ENCODE measurements around the gene VSX2.

VSX2 gene

DNA sequence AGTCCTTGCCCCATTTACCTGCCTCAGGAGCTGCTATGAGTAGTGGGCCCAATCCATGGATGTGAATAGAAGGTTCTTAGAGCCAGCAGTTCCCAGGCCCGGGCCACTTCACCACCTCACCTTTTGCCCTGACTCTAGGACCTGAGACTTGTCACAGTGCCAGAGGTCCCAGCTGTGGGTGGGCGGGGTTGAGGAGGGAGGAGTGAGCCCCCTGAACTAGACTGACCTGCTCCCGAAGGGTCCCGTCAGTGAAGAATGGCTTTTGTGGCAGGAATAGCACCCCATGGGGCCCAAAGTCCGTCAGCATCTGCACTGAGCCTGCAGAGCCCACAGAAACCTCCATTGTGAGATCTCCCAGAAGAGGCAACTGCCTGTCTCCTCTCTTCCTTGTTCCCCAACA is 50.6 kb downstream of the VSX2 start:
- Histone ChIP-seq H3K9me3 (ENCODE audit: insufficient read depth, low read depth, low read length) (no peaks in the 10 kb centered on the region), H3K27ac (ENCODE audit: low read depth, low read length) (peak overlapping the region; percentile 45; the same call in 1 of the 2 replicates), H3K4me3 (ENCODE audit: low read length) (no peak overlapping the region), H3K4me1 (ENCODE audit: insufficient read depth, low read length) (no peaks in the 10 kb centered on the region), H3K27me3 (ENCODE audit: insufficient read depth, low read length) (no peaks in the 10 kb centered on the region), H3K36me3 (ENCODE audit: insufficient read depth, low read length) (peaks cover 91% of the 10 kb centered on the region), H3K9ac (ENCODE audit: low read depth, low read length) (no peak overlapping the region)
- WGBS: 93% methylated on average over 5 of the region's 5 CpGs

GRCh38 chr14:74290415-74290814 is 51.2 kb downstream of the VSX2 start:
- Histone ChIP-seq H3K4me3 (ENCODE audit: low read length) (no peak overlapping the region), H3K27me3 (ENCODE audit: insufficient read depth, low read length) (no peaks in the 10 kb centered on the region), H3K9ac (ENCODE audit: low read depth, low read length) (no peak overlapping the region), H3K9me3 (ENCODE audit: insufficient read depth, low read depth, low read length) (no peaks in the 10 kb centered on the region), H3K4me1 (ENCODE audit: insufficient read depth, low read length) (no peaks in the 10 kb centered on the region), H3K36me3 (ENCODE audit: insufficient read depth, low read length) (peaks cover 91% of the 10 kb centered on the region), H3K27ac (ENCODE audit: low read depth, low read length) (no peak overlapping the region; the same call in 1 of the 2 replicates)
- 77% methylated on average over 7 of the region's 7 CpGs for WGBS

DNA sequence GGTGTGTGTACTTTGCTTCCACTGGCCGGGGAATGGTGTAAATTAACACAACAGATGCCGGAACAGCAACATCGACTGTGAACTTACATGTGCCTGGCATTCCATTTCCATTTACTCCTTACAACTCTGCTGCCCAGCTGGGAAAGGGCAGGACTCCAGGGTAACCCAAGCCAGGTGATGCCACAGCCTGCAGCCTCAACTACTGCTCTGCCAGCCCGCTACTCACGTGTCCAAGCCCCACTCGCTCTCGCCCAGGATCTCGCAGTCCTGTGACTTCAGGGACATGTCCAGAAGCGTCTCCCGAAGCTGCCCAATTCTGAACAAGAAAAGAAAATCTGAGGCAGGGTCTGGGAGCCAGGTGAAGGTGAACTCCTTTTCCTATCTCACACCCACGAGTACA is 52.8 kb downstream of the VSX2 start:
- no peak overlapping the region for H3K27ac ChIP-seq (ENCODE audit: low read depth, low read length)
- 94% methylated on average over 11 of the region's 11 CpGs for WGBS
- H3K36me3 ChIP-seq (ENCODE audit: insufficient read depth, low read length): peaks cover 91% of the 10 kb centered on the region

DNA sequence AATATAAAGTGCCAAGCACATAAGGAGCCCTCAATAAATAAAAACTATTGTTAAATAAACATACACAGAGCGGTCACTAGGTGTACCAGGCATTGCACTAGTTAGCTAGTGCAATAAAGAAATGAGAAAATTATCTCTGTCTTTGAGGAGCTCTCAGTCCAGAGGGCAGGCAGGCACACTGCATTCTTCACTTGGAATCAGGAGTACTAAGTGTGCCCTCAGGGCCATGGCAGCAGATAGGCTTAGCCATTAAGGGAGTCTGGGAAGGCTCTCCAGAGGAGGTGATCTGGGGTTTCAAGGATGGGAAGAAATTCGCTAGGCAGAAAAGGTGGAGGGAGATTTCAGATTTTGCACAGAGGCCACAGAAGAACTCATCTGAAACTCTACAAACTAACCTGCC is 54.4 kb downstream of the VSX2 start:
- H3K4me1 ChIP-seq (ENCODE audit: insufficient read depth, low read length): no peaks in the 10 kb centered on the region
- H3K36me3 ChIP-seq (ENCODE audit: insufficient read depth, low read length): peaks cover 90% of the 10 kb centered on the region
- H3K9ac ChIP-seq (ENCODE audit: low read depth, low read length): no peak overlapping the region
- H3K4me3 ChIP-seq (ENCODE audit: low read length): no peak overlapping the region
- no peak overlapping the region for H3K27ac ChIP-seq (ENCODE audit: low read depth, low read length)
- H3K27me3 ChIP-seq (ENCODE audit: insufficient read depth, low read length): no peaks in the 10 kb centered on the region
- no peaks in the 10 kb centered on the region for H3K9me3 ChIP-seq (ENCODE audit: insufficient read depth, low read depth, low read length)
- 94% methylated on average over 2 of the region's 2 CpGs for WGBS

More for the DNA sequence above, 52.8 kb downstream of the VSX2 start:
- no peaks in the 10 kb centered on the region for H3K4me1 ChIP-seq (ENCODE audit: insufficient read depth, low read length)
- H3K9ac ChIP-seq (ENCODE audit: low read depth, low read length): no peak overlapping the region
- no peak overlapping the region for H3K4me3 ChIP-seq (ENCODE audit: low read length)
- H3K27me3 ChIP-seq (ENCODE audit: insufficient read depth, low read length): no peaks in the 10 kb centered on the region
- no peaks in the 10 kb centered on the region for H3K9me3 ChIP-seq (ENCODE audit: insufficient read depth, low read depth, low read length)

GRCh38 chr14:74296037-74296467 is 56.8 kb downstream of the VSX2 start:
- Histone ChIP-seq H3K4me3 (ENCODE audit: low read length) (no peak overlapping the region), H3K4me1 (ENCODE audit: insufficient read depth, low read length) (0 out of 2 replicates have a peak, but pooled peaks cover 9% of the 10 kb centered on the region), H3K36me3 (ENCODE audit: insufficient read depth, low read length) (peaks cover 84% of the 10 kb centered on the region), H3K9ac (ENCODE audit: low read depth, low read length) (no peak overlapping the region), H3K9me3 (ENCODE audit: insufficient read depth, low read depth, low read length) (no peaks in the 10 kb centered on the region), H3K27me3 (ENCODE audit: insufficient read depth, low read length) (no peaks in the 10 kb centered on the region), H3K27ac (ENCODE audit: low read depth, low read length) (no peak overlapping the region)
- 94% methylated on average over 9 of the region's 9 CpGs for WGBS

GRCh38 chr14:74297986-74298385 is 58.7 kb downstream of the VSX2 start:
- Histone ChIP-seq H3K4me3 (ENCODE audit: low read length) (no peak overlapping the region), H3K27ac (ENCODE audit: low read depth, low read length) (no peak overlapping the region), H3K9ac (ENCODE audit: low read depth, low read length) (no peak overlapping the region), H3K27me3 (ENCODE audit: insufficient read depth, low read length) (no peaks in the 10 kb centered on the region), H3K9me3 (ENCODE audit: insufficient read depth, low read depth, low read length) (no peaks in the 10 kb centered on the region), H3K36me3 (ENCODE audit: insufficient read depth, low read length) (peaks cover 65% of the 10 kb centered on the region), H3K4me1 (ENCODE audit: insufficient read depth, low read length) (0 out of 2 replicates have a peak, but pooled peaks cover 9% of the 10 kb centered on the region)
- WGBS: 94% methylated on average over 10 of the region's 10 CpGs

- H3K27ac ChIP-seq (ENCODE audit: low read depth, low read length): peak overlapping the region; percentile 60; the same call in 1 of the 2 replicates
- peaks cover 56% of the 10 kb centered on the region for H3K36me3 ChIP-seq (ENCODE audit: insufficient read depth, low read length)
- H3K9ac ChIP-seq (ENCODE audit: low read depth, low read length): no peak overlapping the region; the same call in 1 of the 2 replicates
- WGBS: 66% methylated on average over 10 of the region's 10 CpGs
- no peaks in the 10 kb centered on the region for H3K27me3 ChIP-seq (ENCODE audit: insufficient read depth, low read length)
- no peak overlapping the region for H3K4me3 ChIP-seq (ENCODE audit: low read length)
- H3K9me3 ChIP-seq (ENCODE audit: insufficient read depth, low read depth, low read length): no peaks in the 10 kb centered on the region
- H3K4me1 ChIP-seq (ENCODE audit: insufficient read depth, low read length): 0 out of 2 replicates have a peak, but pooled peaks cover 9% of the 10 kb centered on the region
Measured at GRCh38 chr14:74299061-74299545, 59.9 kb downstream of the VSX2 start.

GRCh38 chr14:74301594-74302151 is 62.4 kb downstream of the VSX2 start:
- Histone ChIP-seq H3K9ac (ENCODE audit: low read depth, low read length) (peak overlapping the region; percentile 91), H3K27me3 (ENCODE audit: insufficient read depth, low read length) (no peaks in the 10 kb centered on the region), H3K4me1 (ENCODE audit: insufficient read depth, low read length) (0 out of 2 replicates have a peak, but pooled peaks cover 9% of the 10 kb centered on the region), H3K27ac (ENCODE audit: low read depth, low read length) (peak overlapping the region; percentile 84), H3K36me3 (ENCODE audit: insufficient read depth, low read length) (peaks cover 32% of the 10 kb centered on the region), H3K9me3 (ENCODE audit: insufficient read depth, low read depth, low read length) (no peaks in the 10 kb centered on the region), H3K4me3 (ENCODE audit: low read length) (peak overlapping the region; percentile 95)
- 16% methylated on average over 20 of the region's 22 CpGs for WGBS

GRCh38 chr14:74302152-74302628 is 62.9 kb downstream of the VSX2 start:
- Histone ChIP-seq H3K4me1 (ENCODE audit: insufficient read depth, low read length) (0 out of 2 replicates have a peak, but pooled peaks cover 9% of the 10 kb centered on the region), H3K27ac (ENCODE audit: low read depth, low read length) (peak overlapping the region; percentile 84), H3K27me3 (ENCODE audit: insufficient read depth, low read length) (no peaks in the 10 kb centered on the region), H3K4me3 (ENCODE audit: low read length) (peak overlapping the region; percentile 95), H3K36me3 (ENCODE audit: insufficient read depth, low read length) (peaks cover 27% of the 10 kb centered on the region), H3K9ac (ENCODE audit: low read depth, low read length) (peak overlapping the region; percentile 91), H3K9me3 (ENCODE audit: insufficient read depth, low read depth, low read length) (no peaks in the 10 kb centered on the region)
- WGBS: 0% methylated on average over 4 of the region's 6 CpGs

GRCh38 chr14:74302634-74303569 is 63.7 kb downstream of the VSX2 start, which contains the start of gene ABCD4:
Gene ABCD4, minus strand, starts transcription at chr14:74302934. Its CDS starts 22 bp downstream, at chr14:74302912.
- whole genome bisulfite sequencing: 16% methylated on average over 60 of the region's 61 CpGs
- Histone ChIP-seq H3K36me3 (ENCODE audit: insufficient read depth, low read length) (peaks cover 20% of the 10 kb centered on the region), H3K4me1 (ENCODE audit: insufficient read depth, low read length) (0 out of 2 replicates have a peak, but pooled peaks cover 9% of the 10 kb centered on the region), H3K27me3 (ENCODE audit: insufficient read depth, low read length) (no peaks in the 10 kb centered on the region), H3K9ac (ENCODE audit: low read depth, low read length) (peak within 1 kb of the TSS; percentile 91), H3K4me3 (ENCODE audit: low read length) (peak within 1 kb of the TSS; percentile 95), H3K27ac (ENCODE audit: low read depth, low read length) (peak within 1 kb of the TSS; percentile 84), H3K9me3 (ENCODE audit: insufficient read depth, low read depth, low read length) (no peaks in the 10 kb centered on the region)

DNA sequence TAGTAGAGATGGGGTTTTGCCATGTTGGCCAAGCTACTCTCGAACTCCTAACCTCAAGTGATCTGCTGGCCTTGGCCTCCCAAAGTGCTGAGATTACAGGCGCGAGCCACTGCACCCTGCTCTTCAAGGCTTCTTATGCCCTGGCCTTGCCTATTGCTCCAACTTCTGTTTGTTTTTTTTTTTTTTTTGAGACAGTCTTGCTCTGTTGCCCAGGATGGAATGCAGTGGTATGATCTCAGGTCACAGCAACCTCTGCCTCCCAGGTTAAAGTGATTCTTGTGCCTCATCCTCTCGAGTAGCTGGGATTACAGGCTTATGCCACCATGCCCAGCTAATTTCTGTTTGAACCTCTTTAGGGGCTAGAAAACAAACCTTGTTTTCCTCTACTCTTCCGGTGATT is 69.4 kb downstream of the VSX2 start:
- H3K9ac ChIP-seq (ENCODE audit: low read depth, low read length): no peak overlapping the region

More for the DNA sequence above, 69.4 kb downstream of the VSX2 start:
- WGBS: 91% methylated on average over 5 of the region's 5 CpGs
- H3K27ac ChIP-seq (ENCODE audit: low read depth, low read length): no peak overlapping the region
- no peaks in the 10 kb centered on the region for H3K9me3 ChIP-seq (ENCODE audit: insufficient read depth, low read depth, low read length)
- no peak overlapping the region for H3K4me3 ChIP-seq (ENCODE audit: low read length)
- H3K27me3 ChIP-seq (ENCODE audit: insufficient read depth, low read length): no peaks in the 10 kb centered on the region
- H3K36me3 ChIP-seq (ENCODE audit: insufficient read depth, low read length): no peaks in the 10 kb centered on the region
- no peaks in the 10 kb centered on the region for H3K4me1 ChIP-seq (ENCODE audit: insufficient read depth, low read length)

Data from HUES64 (cell line).